GM12874 (cell line): ENCODE results near the gene FOXN3.

Experiments
- TF ChIP-seq, protein P1 (sequence below): IDR thresholded peaks from 2 replicates; pipeline ENCODE4 v1.5.1; 2011; ENCODE audit warnings: low read depth, mild to moderate bottlenecking, control low read depth, low read length, moderate library complexity; ENCODE audit not compliant: insufficient read depth

FOXN3 gene

DNA sequence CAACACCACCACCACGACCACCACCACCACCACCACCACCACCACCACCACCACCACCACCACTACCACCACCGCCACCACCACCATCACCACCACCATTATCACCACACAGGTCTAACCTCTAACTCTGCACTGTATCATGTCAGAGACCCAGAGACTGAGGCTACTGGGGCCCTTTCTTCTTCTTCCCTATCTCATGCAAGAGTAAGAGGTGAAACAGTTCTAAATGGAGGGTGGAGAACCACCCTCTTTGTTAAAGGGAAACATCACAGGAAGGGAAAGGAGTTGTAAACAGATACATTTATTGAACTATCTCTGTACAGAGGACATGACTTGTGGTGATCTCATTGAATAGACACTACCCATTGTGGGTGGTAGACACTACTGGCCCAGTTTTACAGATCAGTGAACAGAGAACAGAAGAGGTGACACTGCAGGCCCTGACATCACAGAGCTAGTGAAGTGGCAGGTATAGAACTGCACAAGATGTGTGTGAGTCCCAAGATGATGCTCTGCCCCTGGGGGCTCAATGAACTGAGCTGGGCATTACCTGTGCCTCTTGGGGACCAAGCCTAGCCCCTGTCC, 91.6 kb downstream of the FOXN3 start:
- TF ChIP-seq, protein P1, sequence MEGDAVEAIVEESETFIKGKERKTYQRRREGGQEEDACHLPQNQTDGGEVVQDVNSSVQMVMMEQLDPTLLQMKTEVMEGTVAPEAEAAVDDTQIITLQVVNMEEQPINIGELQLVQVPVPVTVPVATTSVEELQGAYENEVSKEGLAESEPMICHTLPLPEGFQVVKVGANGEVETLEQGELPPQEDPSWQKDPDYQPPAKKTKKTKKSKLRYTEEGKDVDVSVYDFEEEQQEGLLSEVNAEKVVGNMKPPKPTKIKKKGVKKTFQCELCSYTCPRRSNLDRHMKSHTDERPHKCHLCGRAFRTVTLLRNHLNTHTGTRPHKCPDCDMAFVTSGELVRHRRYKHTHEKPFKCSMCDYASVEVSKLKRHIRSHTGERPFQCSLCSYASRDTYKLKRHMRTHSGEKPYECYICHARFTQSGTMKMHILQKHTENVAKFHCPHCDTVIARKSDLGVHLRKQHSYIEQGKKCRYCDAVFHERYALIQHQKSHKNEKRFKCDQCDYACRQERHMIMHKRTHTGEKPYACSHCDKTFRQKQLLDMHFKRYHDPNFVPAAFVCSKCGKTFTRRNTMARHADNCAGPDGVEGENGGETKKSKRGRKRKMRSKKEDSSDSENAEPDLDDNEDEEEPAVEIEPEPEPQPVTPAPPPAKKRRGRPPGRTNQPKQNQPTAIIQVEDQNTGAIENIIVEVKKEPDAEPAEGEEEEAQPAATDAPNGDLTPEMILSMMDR: no peak

DNA sequence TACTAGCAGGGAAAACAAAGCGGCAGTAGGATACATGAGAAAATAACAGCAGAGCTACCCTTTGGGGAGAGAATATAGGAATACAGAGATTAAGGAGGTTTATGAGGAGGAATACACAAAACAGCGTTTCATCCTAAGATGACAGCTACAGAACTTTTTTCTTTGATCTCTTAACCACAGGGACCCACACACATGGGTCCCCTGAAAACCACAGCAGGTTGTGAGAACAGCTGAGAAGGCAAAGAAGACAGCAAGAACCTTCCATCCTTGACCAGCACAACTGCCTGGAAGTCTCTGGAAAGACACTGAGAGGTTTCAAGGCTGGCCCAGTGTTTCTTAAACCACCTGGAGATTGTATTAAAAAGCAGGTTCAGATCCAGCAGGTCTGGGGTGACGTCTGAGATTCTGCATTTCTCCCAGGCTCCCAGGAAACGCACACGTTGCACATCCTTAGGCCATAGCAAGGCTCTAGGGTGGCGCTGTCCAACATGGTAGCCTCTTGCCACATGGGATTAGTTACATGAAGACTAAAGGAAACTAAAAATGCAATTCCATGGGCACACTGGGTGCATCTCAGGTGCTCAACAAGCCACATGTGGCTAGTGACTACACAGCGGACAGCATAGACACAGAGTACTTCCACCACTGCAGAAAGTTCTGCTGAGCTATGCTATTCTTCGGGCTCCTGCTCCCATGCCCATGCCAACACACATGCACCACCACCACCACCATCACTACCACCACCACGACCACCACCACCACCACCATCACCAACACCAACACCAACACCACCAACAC, 92.3 kb downstream of the FOXN3 start:
- TF ChIP-seq, protein P1: no peak

DNA sequence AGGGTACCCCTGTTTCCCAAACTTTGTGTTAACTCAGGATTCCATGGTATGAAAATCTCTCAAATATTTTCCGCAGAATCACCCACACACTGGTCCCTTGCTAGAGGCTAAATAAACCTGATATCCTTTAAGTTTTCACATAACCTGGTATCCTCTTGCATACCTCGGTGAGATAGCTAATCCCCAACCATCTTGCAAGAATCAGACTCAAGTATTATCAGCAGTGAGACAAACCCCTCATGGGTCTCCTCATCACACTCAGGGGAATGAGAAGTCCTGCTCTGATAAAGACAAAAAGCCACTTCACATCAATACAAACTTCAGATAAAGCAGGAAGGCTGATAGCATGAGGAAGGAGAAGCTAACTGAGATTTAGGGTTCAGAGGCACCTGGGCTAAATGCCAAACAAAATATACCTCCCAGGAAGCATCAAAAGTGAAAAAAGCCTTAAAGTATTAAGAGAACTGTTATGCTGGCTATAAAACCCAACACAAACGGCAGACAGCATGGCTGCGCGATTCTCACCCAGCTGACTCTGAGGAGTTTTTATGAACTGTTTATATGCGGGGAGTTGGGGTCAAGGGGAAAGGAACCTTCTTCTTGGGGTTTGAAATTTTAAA, 96.5 kb downstream of the FOXN3 start:
- TF ChIP-seq, protein P1: no peak

DNA sequence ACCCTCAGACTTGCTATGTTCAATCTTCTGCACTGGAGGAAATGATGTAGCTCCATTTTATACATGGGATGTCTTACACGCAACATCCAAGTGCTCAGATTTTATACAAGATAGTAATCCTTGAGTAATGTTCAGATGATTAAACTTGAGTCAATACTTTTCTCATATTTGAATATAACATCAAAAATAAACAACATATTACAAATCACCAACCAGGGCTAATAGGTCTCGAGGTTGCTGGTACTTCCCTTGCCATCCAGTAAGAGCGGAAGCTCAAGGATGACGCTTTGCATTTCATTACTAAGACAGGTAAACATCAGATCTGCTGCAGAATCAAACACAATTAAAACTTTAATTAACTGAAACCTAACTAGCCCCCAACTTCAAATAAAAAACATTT, 97.3 kb downstream of the FOXN3 start:
- TF ChIP-seq, protein P1: no peak

DNA sequence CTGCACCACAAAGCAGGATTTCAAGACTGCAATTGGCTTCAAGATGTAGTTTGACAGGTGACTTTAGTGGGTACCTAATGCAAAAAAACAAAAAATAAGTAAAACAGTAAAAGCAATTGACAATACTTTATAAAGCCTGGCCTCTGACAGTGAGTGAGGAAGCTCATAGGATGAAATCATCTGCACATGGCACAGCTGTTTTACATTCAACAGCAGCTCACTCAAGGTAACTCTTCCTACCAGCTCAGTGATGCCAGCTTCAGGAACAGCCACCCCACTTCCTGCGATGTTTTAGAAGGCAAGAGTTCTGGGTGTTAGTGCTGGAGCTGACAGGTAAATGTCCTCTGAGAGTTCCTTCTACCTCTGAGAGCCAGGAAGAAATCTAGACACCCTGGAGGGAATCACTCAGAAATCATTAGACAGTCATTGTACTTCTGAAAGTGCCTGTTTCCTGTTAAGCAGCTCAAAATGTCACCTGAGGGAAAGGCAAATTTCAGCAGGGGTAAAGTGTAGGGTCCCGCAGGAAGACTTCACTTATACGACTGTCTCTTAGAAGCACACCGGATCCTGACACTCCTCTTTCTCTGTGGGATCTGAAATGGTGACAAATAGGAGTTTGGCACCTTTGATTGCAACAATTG, 99.9 kb downstream of the FOXN3 start:
- TF ChIP-seq, protein P1: no peak

DNA sequence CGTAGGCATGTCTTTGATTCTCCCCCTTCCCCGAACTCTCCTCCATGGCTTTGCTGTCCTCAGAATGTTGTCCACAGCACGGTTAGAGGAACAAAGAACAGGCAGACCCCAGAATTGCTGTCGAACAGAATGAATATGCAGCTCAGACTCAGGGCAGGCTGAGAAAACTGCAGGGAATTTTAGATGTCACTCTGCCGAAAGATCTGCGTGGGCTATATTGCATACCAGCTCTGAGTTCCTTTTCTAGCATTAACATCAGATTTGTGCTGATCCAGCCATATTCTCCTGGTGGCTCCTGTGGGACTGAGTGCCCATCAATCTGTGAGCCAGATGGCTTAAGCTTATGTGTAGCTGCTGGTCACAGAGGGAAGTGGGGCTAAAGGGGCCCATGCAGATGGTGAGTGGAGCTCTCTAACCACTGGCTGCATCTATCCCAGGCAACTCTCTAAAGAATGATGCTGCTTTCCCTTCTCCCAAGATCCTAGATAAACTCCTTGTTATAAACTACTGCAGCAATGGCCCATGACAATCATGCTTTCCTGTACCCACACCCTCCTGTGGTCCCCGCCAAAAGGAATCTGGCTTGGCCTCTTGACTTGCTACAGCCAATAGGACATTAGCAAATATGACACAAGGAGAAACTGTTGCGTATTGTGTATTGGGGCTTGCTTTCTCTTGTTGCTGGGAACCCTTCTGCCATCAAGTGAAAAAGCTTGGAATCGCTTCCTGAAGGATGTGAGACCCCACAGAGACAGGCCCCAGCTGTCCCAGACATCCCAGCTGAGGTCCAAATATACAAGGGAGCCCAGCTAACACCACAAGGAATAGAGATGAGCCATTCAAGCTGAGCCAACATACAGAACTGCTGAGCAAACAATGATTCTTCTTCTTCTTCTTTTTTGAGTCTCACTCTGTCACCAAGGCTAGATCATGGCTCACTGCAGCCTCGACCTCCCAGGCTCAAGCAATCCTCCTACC, 101.3 kb downstream of the FOXN3 start:
- TF ChIP-seq, protein P1: no peak

DNA sequence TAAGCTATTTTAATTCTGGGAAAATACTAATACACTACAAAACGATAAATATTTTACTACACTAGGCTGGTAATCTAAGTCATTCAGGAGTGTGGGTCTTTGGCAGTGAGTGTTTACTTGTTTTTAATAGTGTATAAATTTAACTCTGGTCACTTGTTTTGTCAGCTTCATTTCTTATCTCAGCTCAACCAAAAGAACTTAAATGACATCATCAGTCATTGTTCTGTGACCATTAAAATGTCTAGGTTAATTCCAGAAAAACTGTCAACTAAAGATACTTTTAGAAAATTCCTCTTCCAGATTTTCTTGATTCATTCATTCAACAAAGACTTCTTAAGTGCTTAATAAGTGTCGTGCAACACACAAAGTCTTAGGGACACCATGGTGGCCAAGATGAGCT, 102.8 kb downstream of the FOXN3 start:
- TF ChIP-seq, protein P1: no peak
